Small intestine (tissue), 7 donors: ENCODE data around the gene C22orf39. TPM values are rescaled to one million over a fixed set of nuclear protein-coding genes. Genes with fewer than 3 reads are reported as not detected.

ENCODE experiments used
- DNase-seq, 2 donors: peaks; one replicate each; pipeline versions ENCODE4 v3.0.0 to v3.0.0-alpha.2; 2013
- FAIRE-seq: peaks from 2 replicates; lab custom pipeline; 2012; peaks lifted over from hg19 to GRCh38; lab: Jason Lieb, UNC
- H3K27ac ChIP-seq, 3 donors: one replicate each; pipeline ENCODE4 v1.5.1; 2013; ENCODE audit warnings: low read length in 2 of 3, mild to moderate bottlenecking in 2 of 3, control low read depth in 1 of 3, inconsistent platforms in 1 of 3, low read depth in 1 of 3, moderate library complexity in 1 of 3
- H3K27me3 ChIP-seq, 3 donors: one replicate each; pipeline ENCODE4 v1.6.1; 2013; ENCODE audit warnings: low read length in 3 of 3, inconsistent platforms in 1 of 3; ENCODE audit not compliant: control insufficient read depth in 3 of 3, insufficient read depth in 3 of 3
- H3K36me3 ChIP-seq, 3 donors: one replicate each; pipeline ENCODE4 v1.6.1; 2013; ENCODE audit warnings: low read length in 3 of 3, inconsistent platforms in 1 of 3, low read depth in 1 of 3, mild to moderate bottlenecking in 1 of 3, moderate library complexity in 1 of 3; ENCODE audit not compliant: control insufficient read depth in 3 of 3, insufficient read depth in 2 of 3
- H3K4me1 ChIP-seq, 3 donors: one replicate each; pipeline ENCODE4 v1.6.1; 2013; ENCODE audit warnings: low read length in 2 of 3, inconsistent platforms in 1 of 3, low read depth in 1 of 3, mild to moderate bottlenecking in 1 of 3, moderate library complexity in 1 of 3; ENCODE audit not compliant: control insufficient read depth in 3 of 3, insufficient read depth in 2 of 3
- H3K4me3 ChIP-seq, 3 donors: one replicate each; pipeline ENCODE4 v1.5.1; 2013; ENCODE audit warnings: low read length in 3 of 3, control low read depth in 1 of 3, inconsistent platforms in 1 of 3, low read depth in 1 of 3, mild to moderate bottlenecking in 1 of 3, moderate library complexity in 1 of 3
- H3K9me3 ChIP-seq, 2 donors: one replicate each; pipeline ENCODE4 v1.6.1; 2013; ENCODE audit warnings: low read depth in 1 of 2, low read length in 1 of 2; ENCODE audit not compliant: control insufficient read depth in 2 of 2, insufficient read depth in 1 of 2
- WGBS, 3 donors: extraction: QIAGEN DNeasy Blood & Tissue Kit; methylation state at CpG; one replicate each; pipeline ENCODE4 v1.1.7; 2013; 5-methylcytosine and 5-hydroxymethylcytosine counted together
- polyA plus RNA-seq, 4 donors: library from polyadenylated mRNA; stranded (reverse) in 3 of 4; unstranded in 1 of 4; fragments of 200-250 nt in 3 of 4; fragments of 120-200 nt in 1 of 4; gene quantifications; one replicate each; pipeline versions ENCODE4 v1.2.1 to v1.2.3, GENCODE V29; 2013
- donor health status: healthy with polysubstance abuse.
- donor health status: control.
- donor health status: control.
- donor health status: Bipolar disorder and iron deficiency.
- donor health status: healthy.

The C22orf39 gene
- polyA plus RNA-seq, 4 donors, result 28.6 to 32.2 (median 29.4) TPM

GRCh38 chr22:19422440-19423301, 24.8 kb downstream of the C22orf39 start:
- no peaks in the 10 kb centered on the region for H3K9me3 ChIP-seq
- WGBS, 3 donors, result 79 to 91% (median 86%) methylated on average over 11 of the region's 11 CpGs
- no peak overlapping the region for H3K27ac ChIP-seq
- no peak overlapping the region for H3K4me3 ChIP-seq
- H3K36me3 ChIP-seq, result peaks cover 0 to 6% (median 0%) of the 10 kb centered on the region in 3 donors
- H3K4me1 ChIP-seq, result peaks cover 0 to 4% (median 2%) of the 10 kb centered on the region in 3 donors
- no peak for FAIRE-seq
- H3K27me3 ChIP-seq, result no peaks in the 10 kb centered on the region
- no peak for DNase-seq

- no peaks in the 10 kb centered on the region for H3K27me3 ChIP-seq
- FAIRE-seq (no peak), DNase-seq (no peak)
- H3K36me3 ChIP-seq, result peaks cover 0 to 9% (median 0%) of the 10 kb centered on the region in 3 donors
- H3K4me3 ChIP-seq, result no peak overlapping the region
- H3K9me3 ChIP-seq, result no peaks in the 10 kb centered on the region
- 86 to 92% (median 91%) methylated on average over 6 of the region's 6 CpGs for WGBS, 3 donors
- H3K27ac ChIP-seq, result peak overlapping the region in 1 of 3 donors; percentile 53
- no peaks in the 10 kb centered on the region for H3K4me1 ChIP-seq
Observed at GRCh38 chr22:19420321-19420720, 27.2 kb downstream of the C22orf39 start.

DNA sequence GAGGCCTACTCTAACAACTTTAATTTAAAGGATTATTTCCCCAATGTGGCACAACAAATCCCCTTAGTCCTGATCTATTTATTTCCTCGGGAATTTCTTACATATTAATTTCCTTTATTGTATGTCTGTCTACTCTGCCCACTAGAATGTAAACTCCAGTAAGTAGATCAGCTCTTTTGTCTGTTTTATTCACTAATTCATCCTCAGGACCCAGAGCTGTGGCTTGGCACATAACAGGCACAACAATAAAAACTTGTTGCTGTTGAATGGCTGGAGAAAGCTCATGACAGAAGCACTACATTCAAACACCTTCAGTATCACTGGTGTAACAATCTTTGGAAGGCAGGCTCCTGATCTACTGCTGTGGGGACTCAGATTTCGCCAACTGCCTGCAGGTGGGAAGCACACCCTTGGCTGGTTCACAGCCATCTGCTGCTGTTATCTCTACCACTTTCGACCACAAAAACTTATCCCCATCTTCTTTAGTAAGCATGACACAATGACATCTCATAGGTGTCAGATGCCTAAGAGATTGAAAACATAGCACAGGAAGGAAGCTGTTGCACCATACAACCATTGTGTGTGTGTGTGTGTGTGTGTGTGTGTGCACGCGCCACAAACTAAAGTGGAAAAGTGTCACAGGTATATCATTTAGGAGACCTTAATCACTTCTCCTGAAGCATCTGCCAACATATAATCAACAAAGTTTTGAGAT, 27.9 kb downstream of the C22orf39 start:
- Histone ChIP-seq H3K36me3 (peaks cover 0 to 9% (median 0%) of the 10 kb centered on the region in 3 donors), H3K9me3 (no peaks in the 10 kb centered on the region), H3K27ac (peak overlapping the region in 1 of 3 donors; percentile 67), H3K27me3 (no peaks in the 10 kb centered on the region), H3K4me1 (no peaks in the 10 kb centered on the region), H3K4me3 (no peak overlapping the region)
- 62 to 69% (median 68%) methylated on average over 5 of the region's 5 CpGs for WGBS, 3 donors
- no peak for FAIRE-seq
- DNase-seq, result no peak

DNA sequence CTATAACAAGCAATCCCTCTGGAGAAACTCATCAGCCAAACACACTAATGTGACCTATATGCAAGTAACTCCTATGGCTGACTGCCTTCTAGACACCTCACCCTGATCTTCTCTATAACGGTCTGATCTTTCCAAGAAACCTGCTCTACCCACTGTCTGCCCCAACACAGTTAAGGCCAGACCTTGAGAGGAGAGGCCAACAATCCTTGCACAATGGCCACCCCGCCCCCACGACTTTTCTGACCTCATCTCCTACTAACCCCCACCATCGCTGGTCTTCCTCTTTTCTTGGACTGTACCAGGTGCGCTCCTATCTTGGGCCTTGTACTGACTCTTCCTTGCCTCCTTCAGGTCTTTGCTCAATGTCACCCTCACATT, 28.4 kb downstream of the C22orf39 start:
- Histone ChIP-seq H3K27ac (peak overlapping the region in 1 of 3 donors; percentile 22), H3K4me3 (no peak overlapping the region), H3K36me3 (peaks cover 0 to 6% (median 0%) of the 10 kb centered on the region in 3 donors), H3K9me3 (no peaks in the 10 kb centered on the region), H3K4me1 (no peaks in the 10 kb centered on the region), H3K27me3 (no peaks in the 10 kb centered on the region)
- no peak for FAIRE-seq
- DNase-seq, result no peak
- 73 to 76% (median 75%) methylated on average over 5 of the region's 5 CpGs for WGBS, 3 donors

DNA sequence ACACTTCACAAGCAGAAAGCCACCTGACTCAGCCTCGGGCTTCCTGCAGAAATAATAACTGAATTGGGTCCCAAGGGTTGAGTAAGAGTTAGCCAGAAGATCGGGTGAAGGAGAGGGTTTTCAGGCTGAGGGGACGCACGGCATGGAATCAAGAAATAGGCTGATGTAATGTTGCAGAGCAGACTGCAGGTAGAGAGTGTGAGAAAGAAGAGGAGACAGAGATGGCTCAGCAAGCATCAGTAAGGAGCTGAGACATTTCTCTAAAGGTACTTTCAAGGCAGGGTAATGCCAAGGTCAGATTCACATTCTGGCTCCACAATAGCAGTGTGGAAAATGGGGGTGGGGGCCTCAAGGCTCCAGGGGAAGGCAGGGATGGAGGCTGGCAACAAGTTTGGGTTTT, 34.6 kb downstream of the C22orf39 start:
- DNase-seq, result no peak
- Histone ChIP-seq H3K36me3 (peaks cover 1 to 35% (median 4%) of the 10 kb centered on the region in 3 donors), H3K4me3 (no peak overlapping the region), H3K27ac (no peak overlapping the region), H3K9me3 (no peaks in the 10 kb centered on the region), H3K27me3 (no peaks in the 10 kb centered on the region), H3K4me1 (no peaks in the 10 kb centered on the region)
- FAIRE-seq, result no peak
- WGBS, 3 donors, result 86 to 89% (median 88%) methylated on average over 4 of the region's 4 CpGs

GRCh38 chr22:19412478-19412877, 35.0 kb downstream of the C22orf39 start:
- peaks cover 4 to 39% (median 4%) of the 10 kb centered on the region in 3 donors for H3K36me3 ChIP-seq
- DNase-seq (no peak), FAIRE-seq (no peak)
- no peaks in the 10 kb centered on the region for H3K27me3 ChIP-seq
- WGBS, 3 donors, result 82 to 94% (median 90%) methylated on average over 4 of the region's 4 CpGs
- no peaks in the 10 kb centered on the region for H3K9me3 ChIP-seq
- no peak overlapping the region for H3K27ac ChIP-seq
- H3K4me3 ChIP-seq, result no peak overlapping the region
- no peaks in the 10 kb centered on the region for H3K4me1 ChIP-seq

- no peak overlapping the region for H3K27ac ChIP-seq
- H3K9me3 ChIP-seq, result no peaks in the 10 kb centered on the region
- no peak for FAIRE-seq
- H3K27me3 ChIP-seq, result no peaks in the 10 kb centered on the region
- WGBS, 3 donors, result 93 to 100% (median 95%) methylated on average over 1 of the region's 1 CpG
- no peak for DNase-seq
- H3K4me1 ChIP-seq, result no peaks in the 10 kb centered on the region
- H3K36me3 ChIP-seq, result peaks cover 4 to 37% (median 8%) of the 10 kb centered on the region in 3 donors
- H3K4me3 ChIP-seq, result no peak overlapping the region
Observed at GRCh38 chr22:19411690-19412045, 35.8 kb downstream of the C22orf39 start.

DNA sequence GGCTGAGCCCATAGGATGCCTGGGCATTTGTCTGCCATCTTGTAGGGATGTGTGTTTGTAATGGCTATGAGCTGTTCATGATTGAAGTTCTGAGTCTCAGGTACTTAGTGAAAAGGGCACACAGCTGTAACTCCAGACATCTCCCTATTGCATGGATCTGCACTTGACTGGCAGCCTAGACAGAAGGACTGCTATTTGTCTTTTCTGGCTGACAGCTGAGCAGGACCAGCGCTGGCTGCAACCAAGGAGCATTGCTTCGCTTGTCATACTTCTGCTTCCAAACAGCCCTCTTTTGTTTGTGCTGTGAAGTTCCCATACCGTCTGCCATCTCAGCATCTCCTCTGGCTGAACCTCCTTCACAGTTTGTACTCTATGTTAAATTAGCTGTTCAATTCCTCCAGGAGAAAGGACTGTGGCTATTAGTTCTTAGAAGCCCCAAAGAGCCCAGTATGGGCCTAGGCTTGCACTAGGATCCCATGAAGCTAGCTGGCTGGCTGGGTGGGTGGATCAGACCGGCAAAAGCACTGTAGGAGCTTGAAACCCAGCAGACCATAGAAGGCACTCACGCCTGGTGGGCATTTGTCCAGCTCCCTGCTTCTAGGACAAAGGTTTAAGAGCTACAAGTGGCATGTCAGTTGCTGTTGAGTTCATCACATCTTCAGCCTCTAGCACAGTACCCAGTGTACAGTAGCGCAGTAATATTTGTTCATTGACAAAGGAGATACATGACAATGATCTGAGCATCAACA, 36.4 kb downstream of the C22orf39 start:
- no peak for FAIRE-seq
- Histone ChIP-seq H3K36me3 (peaks cover 4 to 42% (median 10%) of the 10 kb centered on the region in 3 donors), H3K9me3 (no peaks in the 10 kb centered on the region), H3K4me1 (no peaks in the 10 kb centered on the region), H3K27ac (no peak overlapping the region), H3K4me3 (no peak overlapping the region), H3K27me3 (no peaks in the 10 kb centered on the region)
- 92 to 96% (median 92%) methylated on average over 6 of the region's 6 CpGs for WGBS, 3 donors
- no peak for DNase-seq
